NCI-H1694 (cell line): Measurements from ENCODE around the gene PYGB.
"Not testable (repeated sequence)": the region's sequence is repeated elsewhere in the genome, so short reads cannot be mapped to it uniquely, and the experiment has no call there.

Experiments
- DNase-seq: peaks from one replicate; lab custom pipeline; 2025; lab: John Stamatoyannopoulos, UW

The PYGB gene

DNA sequence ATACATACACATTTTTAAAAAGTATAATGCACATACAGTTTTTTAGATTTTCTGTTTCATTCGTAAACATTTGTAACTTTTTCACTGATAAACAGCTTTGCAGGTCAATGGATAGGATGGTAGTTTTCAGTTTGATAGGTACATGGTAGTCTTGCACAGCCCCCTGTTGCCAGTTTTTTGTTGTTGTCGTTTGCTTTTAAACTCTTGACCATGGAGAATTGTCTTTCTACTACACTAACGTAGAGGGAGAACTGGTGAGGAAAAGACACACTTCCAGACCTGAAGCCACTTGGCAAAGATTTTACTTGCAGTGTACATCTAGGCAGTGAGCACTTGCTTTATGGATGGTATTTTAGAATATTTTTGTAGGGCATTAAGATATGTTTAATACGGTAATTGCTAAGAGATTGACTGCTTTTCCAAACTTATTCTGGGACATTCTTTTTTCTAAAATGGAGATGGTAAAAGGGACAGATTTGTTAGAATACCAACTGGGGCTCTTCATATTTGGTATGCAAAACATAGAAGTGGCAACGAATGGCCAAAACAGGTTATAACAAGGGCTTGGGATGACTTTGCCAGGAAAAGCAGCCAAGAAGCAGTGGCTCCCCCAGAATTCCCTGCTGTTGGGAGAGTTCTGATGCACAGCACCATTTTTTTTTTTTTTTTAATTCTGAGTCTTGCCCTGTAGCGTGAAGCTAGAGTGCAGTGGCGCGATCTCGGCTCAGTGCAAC lies 1.5 kb downstream of the PYGB start:
- DNase-seq: no peak

- DNase-seq: no peak
Measured at GRCh38 chr20:25250508-25250907, 2.6 kb downstream of the PYGB start.

GRCh38 chr20:25251019-25251418 lies 3.1 kb downstream of the PYGB start:
- no peak for DNase-seq

DNA sequence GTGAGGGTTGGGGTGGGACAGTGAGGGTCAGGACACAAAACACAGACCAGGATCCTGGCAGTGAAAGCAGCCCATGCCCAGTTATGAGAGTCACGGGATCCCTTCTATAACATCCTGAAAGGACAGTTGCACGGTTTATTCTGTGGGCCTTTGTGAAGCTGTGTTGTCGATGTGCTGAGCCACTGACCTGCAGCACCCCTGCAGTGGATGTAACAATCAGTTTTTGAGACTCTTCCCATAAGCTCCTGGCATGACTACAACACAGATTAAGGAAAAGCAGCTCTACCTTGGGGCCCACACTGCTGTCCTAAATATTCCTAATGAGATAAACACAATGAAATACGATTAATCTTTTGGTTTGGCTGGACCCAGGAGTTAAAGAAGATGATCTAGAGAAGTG lies 3.7 kb downstream of the PYGB start:
- no peak for DNase-seq

- no peak for DNase-seq
Measured at GRCh38 chr20:25252230-25252651, 4.4 kb downstream of the PYGB start.

DNA sequence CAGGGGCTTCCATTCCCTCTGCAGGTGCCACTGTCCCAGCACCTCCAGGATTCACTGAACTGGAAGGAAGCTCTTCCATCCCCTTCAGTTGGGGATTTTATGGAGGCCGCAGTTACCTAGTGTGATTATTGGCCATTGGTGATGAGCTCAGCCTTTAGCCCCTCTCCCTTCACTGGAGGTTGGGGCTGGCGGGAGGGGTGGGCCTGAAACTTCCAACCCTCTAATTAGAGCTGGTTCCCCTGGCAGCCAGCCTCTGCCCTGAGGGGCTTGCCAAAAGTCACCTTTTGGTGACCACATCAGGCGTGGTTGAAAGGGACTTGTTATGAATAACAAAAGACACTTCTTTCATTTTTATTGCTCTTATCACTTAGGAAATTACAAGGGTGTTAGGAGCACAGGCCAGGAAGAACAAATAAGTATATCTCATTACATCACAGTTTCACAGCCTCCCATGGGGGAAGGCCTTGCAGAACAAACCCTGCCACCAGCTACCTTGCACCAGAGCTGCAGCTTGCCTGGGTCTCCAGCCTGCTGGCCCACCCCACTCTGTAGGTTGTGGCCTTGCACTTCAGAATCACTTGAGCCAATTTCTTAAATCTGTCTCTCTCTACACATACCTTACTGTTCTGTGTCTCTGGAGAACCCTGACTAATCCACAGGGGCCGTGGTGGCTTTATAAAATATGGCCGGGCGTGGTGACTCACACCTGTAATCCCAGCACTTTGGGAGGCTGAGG lies 5.0 kb downstream of the PYGB start:
- DNase-seq: no peak

GRCh38 chr20:25253606-25254275 lies 5.9 kb downstream of the PYGB start:
- no peak for DNase-seq

GRCh38 chr20:25254571-25254970 lies 6.7 kb downstream of the PYGB start:
- DNase-seq: no peak

DNA sequence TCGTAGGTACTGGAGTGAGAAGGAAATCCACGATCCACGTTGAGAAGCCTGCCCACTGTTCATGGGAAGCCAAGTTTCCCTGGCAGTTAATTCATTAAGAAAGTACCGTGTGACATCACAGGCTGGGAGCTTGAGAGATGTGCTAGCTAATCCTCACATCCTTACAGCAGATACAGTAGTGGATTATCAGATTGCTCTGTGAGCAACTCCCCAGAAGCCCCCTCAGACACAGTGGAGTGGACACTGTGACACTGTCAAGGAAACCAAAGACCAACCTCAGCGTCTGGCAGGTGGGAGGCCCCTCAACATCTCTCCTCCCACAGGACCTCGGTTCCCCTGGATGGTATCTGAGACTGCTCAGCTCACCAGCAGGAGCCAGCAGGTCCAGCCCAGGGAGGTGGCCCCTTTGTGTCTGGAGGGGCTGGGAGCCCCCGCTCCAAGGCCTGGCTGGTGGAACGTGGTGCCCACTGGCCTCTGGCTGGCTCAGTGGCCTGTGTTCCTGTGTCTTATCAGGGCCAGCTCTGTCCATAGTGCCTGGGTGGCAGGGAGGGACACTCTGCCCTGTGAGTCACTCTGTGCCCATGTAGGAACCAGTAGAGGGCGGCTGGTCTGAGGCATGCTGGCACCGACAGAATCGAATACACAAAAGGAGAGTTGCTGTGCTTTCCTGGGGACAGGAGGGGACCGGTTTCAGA lies 7.2 kb downstream of the PYGB start:
- DNase-seq: no peak

GRCh38 chr20:25256226-25256859 lies 8.5 kb downstream of the PYGB start:
- no peak for DNase-seq

- no peak for DNase-seq
Measured at GRCh38 chr20:25257130-25257529, 9.2 kb downstream of the PYGB start.

- no peak for DNase-seq
Measured at GRCh38 chr20:25257756-25258475, 10.0 kb downstream of the PYGB start.

DNA sequence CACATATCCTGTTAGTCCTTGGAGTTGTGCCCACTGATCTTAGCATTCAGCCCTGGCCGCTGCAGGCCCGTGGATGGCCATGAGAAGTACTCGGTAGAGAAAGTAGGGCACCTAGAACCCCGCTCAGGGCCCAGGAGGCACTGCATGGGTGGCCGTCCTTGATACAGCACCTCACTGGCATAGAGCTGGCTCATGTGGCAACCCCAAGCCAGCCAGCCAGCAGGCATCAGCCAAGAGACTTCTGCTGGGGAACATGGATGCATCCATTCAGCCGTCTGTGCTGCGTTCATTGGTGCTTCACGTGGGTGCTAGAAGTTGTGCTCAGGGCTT lies 10.6 kb downstream of the PYGB start:
- no peak for DNase-seq

- DNase-seq: no peak
Measured at GRCh38 chr20:25258828-25259227, 10.9 kb downstream of the PYGB start.

- no peak for DNase-seq
Measured at GRCh38 chr20:25259358-25259757, 11.5 kb downstream of the PYGB start.

- DNase-seq: no peak
Measured at GRCh38 chr20:25259788-25260254, 11.9 kb downstream of the PYGB start.

DNA sequence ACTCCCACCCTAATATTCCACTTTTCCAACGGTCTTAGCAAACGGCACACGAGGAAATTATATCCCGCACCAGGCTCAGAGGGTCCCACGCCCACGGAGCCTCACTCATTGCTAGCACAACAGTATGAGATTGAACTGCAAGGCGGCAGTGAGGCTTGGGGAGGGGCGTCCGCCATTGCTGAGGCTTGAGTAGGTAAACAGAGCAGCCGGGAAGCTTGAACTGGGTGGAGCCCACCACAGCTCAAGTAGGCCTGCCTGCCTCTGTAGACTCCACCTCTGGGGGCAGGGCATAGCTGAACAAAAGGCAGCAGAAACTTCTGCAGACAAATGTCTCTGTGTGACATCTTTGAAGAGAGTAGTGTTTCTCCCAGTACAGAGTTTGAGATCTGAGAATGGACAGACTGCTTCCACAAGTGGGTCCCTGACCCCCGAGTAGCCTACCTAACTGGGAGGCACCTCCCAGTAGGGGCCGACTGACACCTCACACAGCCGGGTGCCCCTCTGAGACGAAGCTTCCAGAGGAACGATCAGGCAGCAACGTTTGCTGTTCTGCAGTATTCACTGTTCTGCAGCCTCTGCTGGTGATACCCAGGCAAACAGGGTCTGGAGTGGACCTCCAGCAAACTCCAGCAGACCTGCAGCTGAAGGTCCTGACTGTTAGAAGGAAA lies 13.0 kb downstream of the PYGB start:
- DNase-seq: not testable (repeated sequence)

- no peak for DNase-seq
Measured at GRCh38 chr20:25269057-25269832, 21.4 kb downstream of the PYGB start.

- no peak for DNase-seq
Measured at GRCh38 chr20:25269833-25270170, 21.9 kb downstream of the PYGB start.

DNA sequence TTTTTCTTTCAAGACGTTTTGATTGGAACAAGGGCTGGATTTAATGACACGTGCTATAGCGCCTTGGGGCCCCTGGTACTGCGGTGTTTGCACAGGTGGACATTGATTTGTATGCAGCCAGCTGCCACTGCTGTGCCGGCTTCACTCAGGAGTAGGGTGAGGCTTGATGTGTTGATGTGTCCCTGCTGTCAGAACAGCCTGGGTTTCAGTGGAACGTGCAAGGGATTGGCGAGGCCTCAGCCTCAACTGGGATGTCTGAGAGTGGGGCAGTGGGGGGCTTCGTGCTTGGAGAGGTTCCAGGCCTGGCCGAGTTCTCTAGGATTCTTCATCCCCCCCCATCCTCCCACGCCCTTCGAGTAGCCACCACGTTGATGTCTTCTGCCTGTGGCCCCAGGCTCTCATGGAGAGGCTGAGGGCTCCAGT lies 23.0 kb downstream of the PYGB start:
- DNase-seq: no peak
